WTC11 (cell line): ENCODE data around the gene PTPRN2. TPM values are rescaled to one million over a fixed set of nuclear protein-coding genes. Genes with fewer than 3 reads are reported as not detected.

ENCODE experiments used
- ATAC-seq: fragments of 200-7000 bp; cut with Tn5 transposase; 2 replicates; pipeline ENCODE4 v1.10.0; 2021; ENCODE audit warnings: mild to moderate bottlenecking, moderate library complexity
- CTCF ChIA-PET: fragments of 300-600 bp; sonication (Branson Sonifier 250); formaldehyde crosslinking; loops from one replicate; lab custom pipeline; 2021; ENCODE audit warnings: antibody characterized with exemption; lab: Charles Lee
- POLR2A ChIA-PET: fragments of 350-600 bp; sonication (Branson Sonifier 250); formaldehyde crosslinking; loops from one replicate; lab custom pipeline; 2021; ENCODE audit warnings: antibody characterized with exemption; lab: Charles Lee
- DNase-seq: peaks from one replicate; pipeline ENCODE4 v3.0.0; 2021; ENCODE audit warnings: low spot score
- H3K27ac Mint-ChIP-seq: 2 replicates; pipeline ENCODE4 v1.8.0; 2021; ENCODE audit warnings: mixed read lengths
- H3K27me3 Mint-ChIP-seq: 2 replicates; pipeline ENCODE4 v1.8.0; 2021; ENCODE audit warnings: low read depth, mild to moderate bottlenecking, moderate library complexity, mixed read lengths
- H3K36me3 Mint-ChIP-seq: 2 replicates; pipeline ENCODE4 v1.8.0; 2021; ENCODE audit warnings: mixed read lengths
- H3K4me1 Mint-ChIP-seq: 2 replicates; pipeline ENCODE4 v1.8.0; 2022; ENCODE audit warnings: mixed read lengths
- H3K4me3 Mint-ChIP-seq: 2 replicates; pipeline ENCODE4 v1.8.0; 2021; ENCODE audit warnings: mild to moderate bottlenecking, moderate library complexity, mixed read lengths
- H3K9me3 Mint-ChIP-seq: 2 replicates; pipeline ENCODE4 v1.8.0; 2021; ENCODE audit warnings: mixed read lengths
- AR ChIP-seq: fragments of 250-450 bp; sonication (Bioruptor Pico); IDR thresholded peaks from 2 replicates; pipeline ENCODE4 v1.9.0; 2021; ENCODE audit warnings: mild to moderate bottlenecking
- ATF1 ChIP-seq: sonication (generic); formaldehyde crosslinking; IDR thresholded peaks from 2 replicates; pipeline ENCODE4 v1.8.1; 2023; ENCODE audit warnings: mild to moderate bottlenecking, moderate library complexity, missing genetic modification reagents
- CBFB ChIP-seq: sonication (generic); formaldehyde crosslinking; IDR thresholded peaks from 2 replicates; pipeline ENCODE4 v1.8.1; 2022; ENCODE audit warnings: mild to moderate bottlenecking, low read depth, missing genetic modification reagents
- CREM ChIP-seq: sonication (generic); formaldehyde crosslinking; IDR thresholded peaks from 2 replicates; pipeline ENCODE4 v1.8.1; 2022; ENCODE audit warnings: mild to moderate bottlenecking, missing genetic modification reagents, moderate library complexity
- E2F5 ChIP-seq: sonication (generic); formaldehyde crosslinking; IDR thresholded peaks from 2 replicates; pipeline ENCODE4 v1.8.1; 2022; ENCODE audit warnings: mild to moderate bottlenecking, moderate library complexity, missing genetic modification reagents
- FOXJ3 ChIP-seq: sonication (generic); formaldehyde crosslinking; IDR thresholded peaks from 2 replicates; pipeline ENCODE4 v1.9.0; 2021; ENCODE audit warnings: missing genetic modification reagents, mild to moderate bottlenecking, borderline replicate concordance
- JAZF1 ChIP-seq: fragments of 250-450 bp; sonication (Bioruptor Pico); IDR thresholded peaks from 2 replicates; pipeline ENCODE4 v1.9.0; 2021; ENCODE audit warnings: moderate library complexity, mild to moderate bottlenecking, inconsistent platforms
- JUN ChIP-seq: sonication (generic); formaldehyde crosslinking; IDR thresholded peaks from 2 replicates; pipeline ENCODE4 v1.8.0; 2023; ENCODE audit warnings: mild to moderate bottlenecking, missing genetic modification reagents
- KAT7 ChIP-seq: sonication (generic); formaldehyde crosslinking; IDR thresholded peaks from 2 replicates; pipeline ENCODE4 v1.8.1; 2023; ENCODE audit warnings: missing genetic modification reagents, mild to moderate bottlenecking, borderline replicate concordance
- NFYB ChIP-seq: sonication (generic); formaldehyde crosslinking; conservative IDR thresholded peaks from 2 replicates; pipeline ENCODE4 v1.8.0; 2022; ENCODE audit warnings: low read depth, missing genetic modification reagents
- RORB ChIP-seq: fragments of 250-450 bp; sonication (Bioruptor Pico); IDR thresholded peaks from 2 replicates; pipeline ENCODE4 v1.9.0; 2021; ENCODE audit warnings: mild to moderate bottlenecking
- SMAD3 ChIP-seq: sonication (generic); formaldehyde crosslinking; IDR thresholded peaks from 2 replicates; pipeline ENCODE4 v1.8.0; 2022; ENCODE audit warnings: missing genetic modification reagents, mild to moderate bottlenecking, borderline replicate concordance
- USF1 ChIP-seq: sonication (generic); formaldehyde crosslinking; IDR thresholded peaks from 2 replicates; pipeline ENCODE4 v1.8.0; 2022; ENCODE audit warnings: mild to moderate bottlenecking, missing genetic modification reagents
- USF2 ChIP-seq: sonication (generic); formaldehyde crosslinking; IDR thresholded peaks from 2 replicates; pipeline ENCODE4 v1.8.1; 2023; ENCODE audit warnings: mild to moderate bottlenecking, missing genetic modification reagents, moderate library complexity
- ZBTB21 ChIP-seq: sonication (generic); formaldehyde crosslinking; IDR thresholded peaks from 2 replicates; pipeline ENCODE4 v1.8.1; 2023; ENCODE audit warnings: mild to moderate bottlenecking, missing genetic modification reagents, borderline replicate concordance
- ZBTB43 ChIP-seq: sonication (generic); formaldehyde crosslinking; IDR thresholded peaks from 2 replicates; pipeline ENCODE4 v1.8.1; 2023; ENCODE audit warnings: mild to moderate bottlenecking, missing genetic modification reagents
- ZNF138 ChIP-seq: sonication (generic); formaldehyde crosslinking; conservative IDR thresholded peaks from 2 replicates; pipeline ENCODE4 v1.8.1; 2022; ENCODE audit warnings: mild to moderate bottlenecking, moderate library complexity, missing genetic modification reagents
- ZNF232 ChIP-seq: sonication (generic); formaldehyde crosslinking; IDR thresholded peaks from 2 replicates; pipeline ENCODE4 v1.8.0; 2022; ENCODE audit warnings: mild to moderate bottlenecking, missing genetic modification reagents
- ZNF263 ChIP-seq: sonication (generic); formaldehyde crosslinking; IDR thresholded peaks from 2 replicates; pipeline ENCODE4 v1.8.1; 2022; ENCODE audit warnings: low read depth, mild to moderate bottlenecking, moderate library complexity, missing genetic modification reagents
- ZNF416 ChIP-seq: fragments of 250-450 bp; sonication (Bioruptor Pico); IDR thresholded peaks from 2 replicates; pipeline ENCODE4 v1.9.0; 2021; ENCODE audit warnings: mild to moderate bottlenecking, inconsistent platforms
- ZNF425 ChIP-seq: fragments of 250-450 bp; sonication (Bioruptor Pico); conservative IDR thresholded peaks from 2 replicates; pipeline ENCODE4 v1.9.0; 2021; ENCODE audit warnings: mild to moderate bottlenecking
- ZSCAN18 ChIP-seq: fragments of 250-450 bp; sonication (Bioruptor Pico); IDR thresholded peaks from 2 replicates; pipeline ENCODE4 v2.1.2; 2022; ENCODE audit warnings: mild to moderate bottlenecking, moderate library complexity
- total RNA-seq: library from RNA; stranded (reverse); gene quantifications from 3 replicates; pipeline ENCODE4 v1.2.3, GENCODE V29; 2021

Gene PTPRN2
- total RNA-seq, 1 experiment from 2014 or later, result 4.7 TPM

GRCh38 chr7:157871681-157872080, 715.9 kb downstream of the PTPRN2 start:
- POLR2A ChIA-PET, result no interaction called here
- H3K4me1 Mint-ChIP-seq, result peaks cover 4% of the 10 kb centered on the region
- no peak for TF ChIP-seq CREM (CRISPR knock-in tag)
- no peak for TF ChIP-seq AR (CRISPR knock-in tag)
- TF ChIP-seq JUN (CRISPR knock-in tag), result no peak
- no peak for TF ChIP-seq ZNF232
- TF ChIP-seq ZNF425 (CRISPR knock-in tag), result no peak
- TF ChIP-seq ATF1 (CRISPR knock-in tag), result no peak
- TF ChIP-seq RORB (CRISPR knock-in tag), result no peak
- no peak for TF ChIP-seq ZBTB21 (CRISPR knock-in tag)
- no peak for TF ChIP-seq CBFB
- TF ChIP-seq SMAD3 (CRISPR knock-in tag), result no peak
- TF ChIP-seq KAT7 (CRISPR knock-in tag), result no peak
- TF ChIP-seq ZSCAN18 (CRISPR knock-in tag), result no peak
- TF ChIP-seq USF1, result no peak
- TF ChIP-seq ZNF263 (CRISPR knock-in tag), result no peak
- TF ChIP-seq NFYB (CRISPR knock-in tag), result no peak
- no peak for TF ChIP-seq ZNF138 (CRISPR knock-in tag)
- no peak for TF ChIP-seq ZBTB43
- ATAC-seq (no peak), DNase-seq (no peak)
- peaks cover 41% of the 10 kb centered on the region for H3K36me3 Mint-ChIP-seq
- H3K27ac Mint-ChIP-seq, result no peak overlapping the region
- peaks cover 10% of the 10 kb centered on the region for H3K27me3 Mint-ChIP-seq
- peaks cover 38% of the 10 kb centered on the region for H3K9me3 Mint-ChIP-seq
- no peak overlapping the region for H3K4me3 Mint-ChIP-seq
- CTCF ChIA-PET, result no interaction called here

- Mint-ChIP-seq H3K4me3 (no peak overlapping the region), H3K27me3 (peaks cover 10% of the 10 kb centered on the region), H3K4me1 (peaks cover 4% of the 10 kb centered on the region), H3K9me3 (peaks cover 45% of the 10 kb centered on the region), H3K27ac (no peak overlapping the region), H3K36me3 (peaks cover 44% of the 10 kb centered on the region)
- POLR2A ChIA-PET, result no interaction called here
- no peak for ATAC-seq
- no peak for DNase-seq
- CTCF ChIA-PET, result no interaction called here
- TF ChIP-seq FOXJ3 (CRISPR knock-in tag) (no peak), USF2 (CRISPR knock-in tag) (no peak), ZNF263 (CRISPR knock-in tag) (no peak), JAZF1 (CRISPR knock-in tag) (no peak), ZNF416 (CRISPR knock-in tag) (no peak), E2F5 (CRISPR knock-in tag) (no peak)
Observed at GRCh38 chr7:157870644-157871290, 716.9 kb downstream of the PTPRN2 start.
